BE2C (cell line): Measurements from ENCODE around the gene KIAA1958.

Source experiments
- DNase-seq: peaks from one replicate; pipeline ENCODE4 v3.0.0-alpha.2; 2020
- H3K27me3 ChIP-seq: fragments of 250-450 bp; sonication (Bioruptor Pico); 2 replicates; pipeline ENCODE4 v1.5.1; 2020; ENCODE audit warnings: mild to moderate bottlenecking
- H3K36me3 ChIP-seq: fragments of 250-450 bp; sonication (Bioruptor Pico); 2 replicates; pipeline ENCODE4 v1.5.1; 2020; ENCODE audit warnings: mild to moderate bottlenecking
- H3K4me1 ChIP-seq: fragments of 250-450 bp; sonication (Bioruptor Pico); 2 replicates; pipeline ENCODE4 v1.5.1; 2020
- H3K4me3 ChIP-seq: 2 replicates; pipeline ENCODE4 v1.5.1; 2011; ENCODE audit warnings: low read depth, low read length
- H3K9me3 ChIP-seq: fragments of 250-450 bp; sonication (Bioruptor Pico); 2 replicates; pipeline ENCODE4 v1.5.1; 2020
- CTCF ChIP-seq: IDR thresholded peaks from 2 replicates; pipeline ENCODE4 v1.5.1; 2012; ENCODE audit warnings: mild to moderate bottlenecking, low read depth, low read length

Gene KIAA1958

DNA sequence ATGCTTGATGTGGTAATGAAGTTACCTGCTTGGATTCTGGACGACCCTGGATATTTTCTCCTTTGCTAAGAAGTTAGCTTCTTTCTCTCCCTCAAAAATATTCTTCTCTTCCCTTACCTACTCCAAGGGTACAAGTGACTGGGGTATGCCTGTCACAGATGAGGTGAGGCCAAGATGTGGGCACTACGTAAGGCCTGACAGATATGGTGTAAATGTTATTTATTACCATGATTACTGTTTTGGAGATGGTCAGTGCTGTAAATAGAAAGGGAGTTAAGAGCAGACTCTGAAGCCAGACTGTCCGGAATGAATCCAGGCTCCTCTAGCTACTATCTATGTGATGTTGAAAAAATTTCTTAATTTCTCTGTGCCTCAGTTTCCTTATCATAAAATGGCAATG lies 1.1 kb upstream of the KIAA1958 start:
- H3K9me3 ChIP-seq, result no peaks in the 10 kb centered on the region
- no peaks in the 10 kb centered on the region for H3K27me3 ChIP-seq
- H3K4me1 ChIP-seq, result no peaks in the 10 kb centered on the region; the same call in 1 of the 2 replicates
- TF ChIP-seq CTCF, result no peak
- peak overlapping the region; percentile 90 for H3K4me3 ChIP-seq
- peaks cover 5% of the 10 kb centered on the region; the same call in 1 of the 2 replicates for H3K36me3 ChIP-seq
- no peak for DNase-seq

- H3K9me3 ChIP-seq, result no peaks in the 10 kb centered on the region
- peak overlapping the region; percentile 81 for H3K4me3 ChIP-seq
- H3K4me1 ChIP-seq, result no peaks in the 10 kb centered on the region; the same call in 1 of the 2 replicates
- H3K27me3 ChIP-seq, result no peaks in the 10 kb centered on the region
- DNase-seq, result peak; percentile 80
- peaks cover 5% of the 10 kb centered on the region; the same call in 1 of the 2 replicates for H3K36me3 ChIP-seq
- TF ChIP-seq CTCF, result no peak
These were observed 576 bp downstream of the KIAA1958 start for GRCh38 chr9:112487008-112487798.

- Histone ChIP-seq H3K4me1 (no peaks in the 10 kb centered on the region; the same call in 1 of the 2 replicates), H3K9me3 (no peaks in the 10 kb centered on the region), H3K4me3 (peak overlapping the region; percentile 81), H3K27me3 (no peaks in the 10 kb centered on the region), H3K36me3 (peaks cover 5% of the 10 kb centered on the region; the same call in 1 of the 2 replicates)
- no peak for DNase-seq
- TF ChIP-seq CTCF, result no peak
These were observed 1.2 kb downstream of the KIAA1958 start for GRCh38 chr9:112487799-112488340.

DNA sequence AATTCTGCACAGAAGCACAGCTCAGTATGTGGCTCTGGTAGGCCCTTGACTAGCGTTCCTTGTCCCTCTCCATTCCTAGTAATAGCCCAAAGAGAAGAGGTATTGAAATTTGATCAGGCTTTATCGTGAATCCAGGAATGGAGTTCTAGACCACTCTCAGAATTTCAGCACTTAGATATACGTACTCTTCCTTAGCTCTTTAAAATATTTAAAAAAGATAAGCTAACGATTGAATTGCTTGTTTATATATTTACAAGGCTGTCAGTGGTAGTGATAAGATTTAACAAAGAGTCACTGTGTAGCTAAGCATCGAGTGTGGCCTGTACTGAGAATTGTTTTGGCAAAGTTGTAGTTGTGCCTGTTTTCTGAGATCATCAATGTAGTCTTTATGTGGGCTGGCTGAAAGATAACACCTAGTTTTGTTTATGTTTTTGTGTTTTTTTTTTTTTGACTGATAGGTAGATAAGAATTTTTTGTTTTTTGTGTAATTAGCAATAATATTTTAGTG lies 2.5 kb downstream of the KIAA1958 start:
- H3K4me3 ChIP-seq, result peak overlapping the region; percentile 81
- H3K27me3 ChIP-seq, result no peaks in the 10 kb centered on the region
- DNase-seq, result no peak
- no peaks in the 10 kb centered on the region; the same call in 1 of the 2 replicates for H3K9me3 ChIP-seq
- peaks cover 8% of the 10 kb centered on the region; the same call in 1 of the 2 replicates for H3K36me3 ChIP-seq
- no peaks in the 10 kb centered on the region; the same call in 1 of the 2 replicates for H3K4me1 ChIP-seq
- TF ChIP-seq CTCF, result no peak

GRCh38 chr9:112489876-112490666 lies 3.4 kb downstream of the KIAA1958 start:
- Histone ChIP-seq H3K27me3 (no peaks in the 10 kb centered on the region), H3K9me3 (peaks cover 2% of the 10 kb centered on the region), H3K4me3 (no peak overlapping the region), H3K36me3 (peaks cover 9% of the 10 kb centered on the region; the same call in 1 of the 2 replicates), H3K4me1 (no peaks in the 10 kb centered on the region; the same call in 1 of the 2 replicates)
- DNase-seq, result no peak
- no peak for TF ChIP-seq CTCF
